Activated CD4-positive, alpha-beta memory T cell treated with anti-CD3 and anti-CD28 coated beads for 36 hours (primary cell): Measurements from ENCODE around the gene MPP2. TPM values are rescaled to one million over a fixed set of nuclear protein-coding genes. Genes with fewer than 3 reads are reported as not detected.
"Not testable (repeated sequence)": the region's sequence is repeated elsewhere in the genome, so short reads cannot be mapped to it uniquely, and the experiment has no call there.

ENCODE experiments used
- CTCF ChIA-PET: fragments of 350-600 bp; sonication (Branson Sonifier 250); formaldehyde crosslinking; loops from one replicate; lab custom pipeline; 2021; ENCODE audit warnings: antibody characterized with exemption, inconsistent platforms; lab: Charles Lee
- POLR2A ChIA-PET: fragments of 350-600 bp; sonication (Branson Sonifier 250); formaldehyde crosslinking; loops from one replicate; lab custom pipeline; 2021; ENCODE audit warnings: antibody characterized with exemption; lab: Charles Lee
- DNase-seq: peaks from one replicate; pipeline ENCODE4 v3.0.0-alpha.2; 2020
- H3K27ac Mint-ChIP-seq: one replicate; pipeline ENCODE4 v1.8.0; 2021; ENCODE audit warnings: mixed read lengths
- H3K27me3 Mint-ChIP-seq: one replicate; pipeline ENCODE4 v1.8.0; 2021; ENCODE audit warnings: mixed read lengths
- H3K36me3 Mint-ChIP-seq: one replicate; pipeline ENCODE4 v1.8.0; 2021; ENCODE audit warnings: mixed read lengths
- H3K4me1 Mint-ChIP-seq: one replicate; pipeline ENCODE4 v1.8.0; 2021; ENCODE audit warnings: low read depth, mixed read lengths
- H3K4me3 Mint-ChIP-seq: one replicate; pipeline ENCODE4 v1.8.0; 2021; ENCODE audit warnings: mild to moderate bottlenecking, mixed read lengths
- H3K9me3 Mint-ChIP-seq: one replicate; pipeline ENCODE4 v1.8.0; 2021; ENCODE audit warnings: mixed read lengths
- intact Hi-C: fragments of 100-400 bp; cut with micrococcal nuclease; formaldehyde crosslinking; loops from one replicate; pipeline ENCODE4 v1.15.1; 2023
- total RNA-seq, 2 experiments: library from RNA; stranded (reverse); gene quantifications; one replicate each; pipeline ENCODE4 v1.2.3, GENCODE V29; 2021

Gene MPP2
- total RNA-seq, 2 experiments from 2014 or later: 1.8 to 2.0 TPM

- Mint-ChIP-seq H3K27ac (peak overlapping the region; percentile 55), H3K4me3 (peak overlapping the region; percentile 68), H3K4me1 (peaks cover 28% of the 10 kb centered on the region)
- H3K9me3 Mint-ChIP-seq, intact Hi-C loops, H3K36me3 Mint-ChIP-seq, H3K27me3 Mint-ChIP-seq, POLR2A ChIA-PET: not testable (repeated sequence)
- CTCF ChIA-PET: interaction anchor here (0.8 to 1.2 kb wide), 7 partner anchors 9 to 50 kb away, joined by 3 to 14 read pairs (median 3); partner anchors contain the start of gene MPP2
- DNase-seq: peak; percentile 29
These were observed 20.6 kb upstream of the MPP2 start for GRCh38 chr17:43927929-43928328.

- DNase-seq: no peak
- H3K27ac Mint-ChIP-seq: no peak overlapping the region
- ChIA-PET CTCF (interaction anchor here (0.8 to 5.3 kb wide), 3 partner anchors 16 to 49 kb away, joined by 3 to 33 read pairs (median 28); partner anchors contain the start of gene PPY), POLR2A (no interaction called here)
- H3K36me3 Mint-ChIP-seq: no peaks in the 10 kb centered on the region
- H3K27me3 Mint-ChIP-seq: peaks cover 7% of the 10 kb centered on the region
- H3K4me1 Mint-ChIP-seq: peaks cover 28% of the 10 kb centered on the region
- H3K9me3 Mint-ChIP-seq: no peaks in the 10 kb centered on the region
- intact Hi-C loops: no loop called here
- peak overlapping the region; percentile 68 for H3K4me3 Mint-ChIP-seq
These were observed 19.9 kb upstream of the MPP2 start for GRCh38 chr17:43927060-43927864.

DNA sequence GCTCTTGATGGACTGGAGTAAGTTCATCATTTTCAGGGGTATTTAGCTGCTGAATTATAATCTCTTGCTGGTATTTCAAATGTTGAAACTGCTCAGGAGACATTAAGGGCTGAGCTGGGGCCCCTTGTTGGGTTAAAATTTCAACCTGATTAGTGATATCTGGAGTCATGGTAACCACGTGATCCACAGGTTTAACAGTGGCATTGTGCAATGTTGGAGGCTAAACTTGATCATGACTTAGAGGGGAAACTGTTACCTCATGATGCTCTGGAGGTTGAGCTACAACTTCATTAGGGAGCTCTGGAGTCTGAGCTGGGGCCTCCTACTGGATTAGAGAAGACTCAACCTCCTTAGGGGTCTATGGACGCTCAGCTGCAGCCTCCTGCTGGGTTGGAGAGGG lies 17.2 kb upstream of the MPP2 start:
- POLR2A ChIA-PET: no interaction called here
- no peak for DNase-seq
- Mint-ChIP-seq H3K36me3 (no peaks in the 10 kb centered on the region), H3K4me3 (no peak overlapping the region), H3K9me3 (no peaks in the 10 kb centered on the region), H3K27me3 (peaks cover 7% of the 10 kb centered on the region), H3K4me1 (peaks cover 28% of the 10 kb centered on the region), H3K27ac (no peak overlapping the region)
- CTCF ChIA-PET: interaction anchor here (0.9 to 5.3 kb wide), 6 partner anchors 15 to 117 kb away, joined by 3 to 33 read pairs (median 6); partner anchors contain the start of gene PPY
- intact Hi-C loops: no loop called here

DNA sequence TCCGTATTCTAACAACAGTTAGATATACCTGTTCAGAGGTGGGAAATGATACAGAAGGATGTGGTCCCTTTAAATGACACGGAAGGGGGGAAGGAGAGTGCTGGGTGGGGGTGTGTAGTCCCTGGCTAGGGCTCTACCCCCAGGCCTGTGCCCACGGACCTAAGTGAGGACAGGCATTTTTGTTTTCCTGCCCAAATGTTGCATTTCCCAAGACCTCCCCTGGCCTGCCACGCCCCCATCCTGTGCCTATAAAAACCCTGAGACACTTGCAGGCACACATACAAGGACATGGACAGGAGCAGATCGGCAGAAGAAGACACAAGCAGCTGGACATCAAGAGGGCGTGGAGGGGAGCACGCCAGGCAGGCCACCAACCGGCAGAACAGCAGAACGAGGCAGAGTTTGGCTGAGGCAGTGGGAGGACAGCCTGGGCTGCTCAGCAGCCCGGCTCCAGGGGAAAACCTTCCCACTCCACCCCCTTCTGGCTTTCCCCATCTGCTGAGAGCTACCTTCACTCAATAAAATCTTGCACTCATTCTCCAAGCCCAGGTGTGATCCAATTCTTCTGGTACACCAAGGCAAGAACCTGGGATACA lies 13.3 kb upstream of the MPP2 start:
- no peaks in the 10 kb centered on the region for H3K36me3 Mint-ChIP-seq
- no peak overlapping the region for H3K4me3 Mint-ChIP-seq
- no peak overlapping the region for H3K27ac Mint-ChIP-seq
- peaks cover 26% of the 10 kb centered on the region for H3K4me1 Mint-ChIP-seq
- intact Hi-C loops: no loop called here
- DNase-seq: no peak
- ChIA-PET CTCF (interaction anchor here (0.6 to 5.4 kb wide), 4 partner anchors 12 to 121 kb away, joined by 3 to 31 read pairs (median 4); partner anchors contain the start of gene MPP2), POLR2A (no interaction called here)
- H3K27me3 Mint-ChIP-seq: no peaks in the 10 kb centered on the region
- no peaks in the 10 kb centered on the region for H3K9me3 Mint-ChIP-seq

DNA sequence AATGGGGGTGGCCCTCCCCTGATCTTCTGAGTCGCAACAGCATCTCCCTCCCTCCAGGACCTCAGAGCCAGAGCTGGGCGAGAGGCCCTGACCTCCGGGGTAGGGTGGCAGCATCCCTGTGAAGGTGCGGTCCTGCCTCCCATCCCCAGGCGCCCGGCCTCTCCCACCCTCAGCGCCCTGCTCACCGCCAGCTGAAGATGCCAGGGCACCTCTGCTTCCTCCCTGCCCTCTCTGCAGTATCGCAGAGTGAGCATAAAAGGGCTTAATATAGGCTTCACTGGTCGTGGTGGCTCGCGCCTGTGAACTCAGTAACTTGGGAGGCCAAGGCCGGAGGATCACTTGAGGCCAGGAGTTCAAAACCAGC lies 10.7 kb upstream of the MPP2 start:
- H3K4me1 Mint-ChIP-seq: peaks cover 18% of the 10 kb centered on the region
- no peak for DNase-seq
- H3K9me3 Mint-ChIP-seq: no peaks in the 10 kb centered on the region
- ChIA-PET POLR2A (interaction anchor here (1.0 kb wide), 1 partner anchor 26 kb away, joined by 3 read pairs; no protein-coding TSS in a partner anchor), CTCF (interaction anchor here (0.6 to 5.4 kb wide), 5 partner anchors 8 to 364 kb away, joined by 3 to 31 read pairs (median 3); partner anchors contain the start of gene MPP2)
- H3K4me3 Mint-ChIP-seq: peak overlapping the region; percentile 68
- no peaks in the 10 kb centered on the region for H3K36me3 Mint-ChIP-seq
- no peak overlapping the region for H3K27ac Mint-ChIP-seq
- H3K27me3 Mint-ChIP-seq: no peaks in the 10 kb centered on the region
- intact Hi-C loops: no loop called here

- Mint-ChIP-seq H3K27ac (no peak overlapping the region), H3K36me3 (no peaks in the 10 kb centered on the region), H3K4me1 (peaks cover 18% of the 10 kb centered on the region), H3K9me3 (no peaks in the 10 kb centered on the region), H3K27me3 (no peaks in the 10 kb centered on the region), H3K4me3 (peak overlapping the region; percentile 68)
- DNase-seq: peak; percentile 71
- ChIA-PET POLR2A (interaction anchor here (1.0 kb wide), 1 partner anchor 27 kb away, joined by 3 read pairs; no protein-coding TSS in a partner anchor), CTCF (interaction anchor here (0.6 to 5.4 kb wide), 5 partner anchors 8 to 364 kb away, joined by 3 to 31 read pairs (median 3); partner anchors contain the start of gene MPP2)
- intact Hi-C loops: loop anchor here (2.0 kb wide), 1 partner anchor 77 kb away; no protein-coding TSS in a partner anchor
These were observed 10.2 kb upstream of the MPP2 start for GRCh38 chr17:43917348-43918025.

- peak overlapping the region; percentile 41 for H3K27ac Mint-ChIP-seq
- H3K9me3 Mint-ChIP-seq: no peaks in the 10 kb centered on the region
- H3K4me1 Mint-ChIP-seq: peaks cover 18% of the 10 kb centered on the region
- CTCF ChIA-PET: interaction anchor here (0.8 to 5.4 kb wide), 4 partner anchors 8 to 125 kb away, joined by 3 to 31 read pairs (median 4); partner anchors contain the start of gene MPP2
- POLR2A ChIA-PET: no interaction called here
- H3K27me3 Mint-ChIP-seq: no peaks in the 10 kb centered on the region
- no peaks in the 10 kb centered on the region for H3K36me3 Mint-ChIP-seq
- DNase-seq: no peak
- intact Hi-C loops: loop anchor here (2.0 kb wide), 1 partner anchor 78 kb away; no protein-coding TSS in a partner anchor
- H3K4me3 Mint-ChIP-seq: peak overlapping the region; percentile 68
These were observed 9.6 kb upstream of the MPP2 start for GRCh38 chr17:43917016-43917347.

GRCh38 chr17:43916385-43916784 lies 9.0 kb upstream of the MPP2 start:
- Mint-ChIP-seq H3K4me1 (peaks cover 18% of the 10 kb centered on the region), H3K36me3 (no peaks in the 10 kb centered on the region), H3K27me3 (no peaks in the 10 kb centered on the region), H3K9me3 (no peaks in the 10 kb centered on the region), H3K27ac (no peak overlapping the region), H3K4me3 (no peak overlapping the region)
- intact Hi-C loops: loop anchor here (2.0 kb wide), 1 partner anchor 78 kb away; no protein-coding TSS in a partner anchor
- no peak for DNase-seq
- ChIA-PET CTCF (interaction anchor here (0.8 to 5.4 kb wide), 2 partner anchors 8 to 126 kb away, joined by 5 to 31 read pairs; partner anchors contain the start of gene MPP2), POLR2A (no interaction called here)

DNA sequence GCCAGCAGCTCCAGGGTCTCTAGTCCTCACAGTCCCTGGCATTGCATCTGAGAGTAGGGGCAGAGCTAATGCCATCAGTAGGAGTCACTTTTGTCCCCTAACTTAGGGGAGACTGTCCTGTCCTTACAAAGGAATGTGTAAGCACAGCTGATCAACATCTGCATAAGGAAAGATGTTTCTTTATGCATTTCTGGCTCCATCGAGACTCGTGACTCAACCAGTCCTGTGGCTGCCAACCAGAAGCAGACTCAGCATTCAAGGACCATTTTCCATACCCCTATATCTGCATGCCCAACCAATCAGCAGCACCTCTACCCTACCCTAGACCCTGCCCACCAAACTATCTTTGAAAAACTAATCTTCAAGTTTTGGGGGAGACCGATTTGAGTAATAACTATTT lies 8.2 kb upstream of the MPP2 start:
- intact Hi-C loops: no loop called here
- ChIA-PET CTCF (interaction anchor here (1.0 to 5.4 kb wide), 2 partner anchors 7 to 37 kb away, joined by 3 to 31 read pairs; partner anchors contain the start of gene MPP2), POLR2A (no interaction called here)
- H3K27me3 Mint-ChIP-seq: no peaks in the 10 kb centered on the region
- no peak for DNase-seq
- H3K36me3 Mint-ChIP-seq: no peaks in the 10 kb centered on the region
- H3K27ac Mint-ChIP-seq: no peak overlapping the region
- H3K9me3 Mint-ChIP-seq: no peaks in the 10 kb centered on the region
- H3K4me1 Mint-ChIP-seq: peaks cover 18% of the 10 kb centered on the region
- H3K4me3 Mint-ChIP-seq: no peak overlapping the region

DNA sequence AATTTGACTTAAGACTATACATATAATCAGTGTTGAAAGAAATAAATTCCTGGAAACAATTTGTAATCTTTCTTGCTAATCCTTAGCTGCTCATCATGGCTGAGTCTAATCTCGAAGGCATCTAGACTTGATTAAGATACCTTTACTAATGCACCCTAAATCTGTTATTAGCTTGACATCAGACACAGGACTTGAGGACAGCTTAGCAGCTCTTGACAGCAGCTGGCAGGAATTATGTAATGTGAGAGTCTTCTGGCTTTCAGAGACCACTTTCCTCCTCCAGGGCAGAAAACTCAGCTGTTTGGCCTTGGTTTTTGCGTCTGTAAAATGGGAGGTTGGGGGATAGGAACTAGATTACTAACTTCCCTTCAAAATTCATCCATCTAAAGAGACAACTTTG lies 7.1 kb upstream of the MPP2 start:
- ChIA-PET POLR2A (no interaction called here), CTCF (interaction anchor here (1.0 to 1.1 kb wide), 2 partner anchors 10 to 36 kb away, joined by 3 to 4 read pairs; no protein-coding TSS in a partner anchor)
- Mint-ChIP-seq H3K27me3 (no peaks in the 10 kb centered on the region), H3K36me3 (no peaks in the 10 kb centered on the region), H3K4me3 (no peak overlapping the region), H3K9me3 (no peaks in the 10 kb centered on the region), H3K4me1 (peaks cover 18% of the 10 kb centered on the region), H3K27ac (no peak overlapping the region)
- intact Hi-C loops: no loop called here
- no peak for DNase-seq

DNA sequence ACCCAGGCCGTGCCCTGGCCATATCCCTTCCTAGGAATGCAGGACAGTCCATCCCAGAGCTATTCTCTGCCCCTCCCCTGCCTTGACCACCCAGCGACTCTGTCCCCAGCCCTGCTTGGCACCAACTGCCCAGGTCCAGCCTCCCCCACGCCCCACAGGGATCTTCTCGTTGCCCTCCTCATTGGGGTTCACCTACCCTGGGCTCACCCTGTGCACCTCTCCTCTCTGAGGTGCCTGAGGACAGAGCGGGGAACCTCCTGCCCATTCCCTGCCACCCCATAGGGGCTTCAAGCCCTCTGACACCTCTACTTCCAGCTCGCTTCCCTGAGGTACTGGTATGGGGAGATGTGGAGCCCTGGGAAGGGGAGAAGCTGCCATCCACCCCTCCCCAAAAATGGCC lies 6.2 kb upstream of the MPP2 start:
- H3K27me3 Mint-ChIP-seq: no peaks in the 10 kb centered on the region
- H3K36me3 Mint-ChIP-seq: no peaks in the 10 kb centered on the region
- CTCF ChIA-PET: interaction anchor here (0.6 to 1.1 kb wide), 2 partner anchors 9 to 30 kb away, joined by 3 to 4 read pairs; no protein-coding TSS in a partner anchor
- intact Hi-C loops: no loop called here
- no peak overlapping the region for H3K27ac Mint-ChIP-seq
- no peak for DNase-seq
- H3K4me1 Mint-ChIP-seq: peaks cover 16% of the 10 kb centered on the region
- no peak overlapping the region for H3K4me3 Mint-ChIP-seq
- no peaks in the 10 kb centered on the region for H3K9me3 Mint-ChIP-seq
- POLR2A ChIA-PET: no interaction called here
